NCI-H1092 treated with DMSO at 0.1 percent for 48 hours (cell line): Measurements from ENCODE around the gene PAX3.
"Not testable (repeated sequence)": the region's sequence is repeated elsewhere in the genome, so short reads cannot be mapped to it uniquely, and the experiment has no call there.

Experiments used
- DNase-seq: peaks from one replicate; lab custom pipeline; 2025; lab: John Stamatoyannopoulos, UW

Gene PAX3

DNA sequence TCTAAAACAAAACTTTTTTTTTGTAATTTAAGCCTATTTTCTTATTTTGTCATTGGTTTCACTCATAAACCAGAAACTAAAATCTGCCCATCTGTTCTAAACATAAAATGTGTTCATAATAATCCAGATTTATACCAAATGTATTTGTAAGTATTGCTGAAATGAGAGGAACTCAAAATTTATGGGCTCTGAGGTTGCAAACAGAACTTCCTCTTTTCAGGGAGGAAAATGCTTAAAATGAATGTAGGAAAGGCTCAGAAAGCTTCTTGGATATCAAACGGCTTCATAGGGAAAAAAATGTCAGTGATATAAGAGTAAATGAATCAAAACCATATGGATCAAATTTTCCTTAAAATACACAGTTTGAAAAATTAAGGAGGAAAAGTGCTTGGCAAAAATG lies 83.9 kb downstream of the PAX3 start:
- DNase-seq = no peak

DNA sequence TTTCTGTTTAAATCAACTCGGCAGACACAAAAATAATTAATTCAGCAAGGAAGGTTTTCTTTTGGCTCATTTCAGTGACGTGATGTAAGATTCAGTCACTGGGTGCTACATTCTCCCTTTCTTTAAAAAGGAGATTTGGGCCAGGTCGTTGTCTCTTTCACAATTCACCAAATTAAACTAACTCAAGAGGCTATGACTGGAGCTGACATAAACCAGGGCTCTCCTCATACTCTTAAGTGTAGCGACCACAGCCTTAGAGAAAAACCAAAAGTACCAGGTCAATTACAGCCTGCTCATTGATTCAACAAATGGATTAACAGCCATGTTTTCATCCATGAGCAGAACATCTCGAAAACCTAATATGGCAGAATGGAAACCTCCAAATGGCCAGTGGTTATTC lies 85.7 kb downstream of the PAX3 start:
- no peak for DNase-seq

DNA sequence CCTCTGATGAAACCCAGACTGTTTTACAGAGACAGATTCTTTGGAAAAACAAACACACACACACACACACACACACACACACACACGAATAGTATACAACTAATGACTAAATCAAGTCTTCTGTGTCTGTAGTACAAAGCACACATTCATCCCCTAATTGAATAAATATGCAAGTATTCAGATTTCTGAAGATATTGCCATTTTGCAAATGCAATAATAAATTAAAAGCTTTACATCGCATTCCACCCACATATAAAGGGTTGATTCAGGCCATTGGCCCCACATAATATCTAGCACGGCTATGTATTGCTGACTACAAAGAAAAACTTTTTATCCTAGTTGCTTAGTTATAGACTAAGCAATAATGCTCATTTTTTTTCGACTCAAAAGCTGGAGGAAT lies 86.2 kb downstream of the PAX3 start:
- no peak for DNase-seq

DNA sequence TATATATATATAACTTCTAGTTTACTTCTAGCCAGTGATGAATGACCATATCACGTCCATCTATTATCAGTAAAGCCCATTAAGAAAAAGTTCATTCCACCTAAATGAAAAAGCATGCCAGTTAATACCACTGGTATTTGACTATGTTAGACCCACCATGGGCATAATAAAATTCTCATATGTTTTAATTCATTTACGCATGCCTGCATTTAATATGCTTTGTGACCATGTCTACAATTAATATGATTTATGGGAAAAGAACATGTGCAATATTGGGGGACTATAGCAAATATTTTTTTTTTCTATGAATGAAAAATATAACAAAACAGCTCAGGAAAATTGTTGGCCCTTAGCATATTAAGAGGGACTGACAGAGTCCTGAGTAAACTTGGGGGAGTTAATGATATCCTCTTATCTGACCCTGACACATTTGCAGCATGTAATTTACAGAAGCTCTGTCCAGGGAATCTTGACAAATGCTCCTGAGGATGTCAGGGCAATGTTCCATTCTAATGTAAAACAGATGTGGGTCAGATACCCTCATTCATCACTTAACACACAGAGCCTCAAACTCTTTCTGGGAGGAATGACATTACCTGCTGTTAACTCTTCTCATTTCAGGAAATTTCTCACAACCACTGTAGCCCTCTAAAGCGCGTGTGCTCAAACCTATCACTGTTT lies 90.6 kb downstream of the PAX3 start:
- no peak for DNase-seq

DNA sequence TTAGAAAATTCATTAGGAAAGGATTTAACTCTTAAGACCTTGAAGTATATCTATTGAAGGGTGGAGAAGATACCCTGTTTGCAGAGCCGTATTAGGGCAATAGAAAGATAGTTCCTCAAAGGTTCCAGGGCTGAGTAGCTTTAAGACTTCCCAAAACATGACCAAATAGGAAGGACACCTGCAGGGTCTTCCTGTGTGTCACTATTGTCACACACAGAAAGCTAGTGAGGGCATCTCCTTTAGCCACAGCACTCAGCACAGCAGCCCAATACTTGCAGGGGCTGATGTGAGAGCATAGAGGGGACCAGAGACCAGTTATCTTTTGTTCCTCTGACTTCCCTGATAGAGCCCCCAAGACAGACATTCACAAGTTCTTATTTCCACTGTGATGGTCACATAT lies 93.7 kb downstream of the PAX3 start:
- DNase-seq = no peak

DNA sequence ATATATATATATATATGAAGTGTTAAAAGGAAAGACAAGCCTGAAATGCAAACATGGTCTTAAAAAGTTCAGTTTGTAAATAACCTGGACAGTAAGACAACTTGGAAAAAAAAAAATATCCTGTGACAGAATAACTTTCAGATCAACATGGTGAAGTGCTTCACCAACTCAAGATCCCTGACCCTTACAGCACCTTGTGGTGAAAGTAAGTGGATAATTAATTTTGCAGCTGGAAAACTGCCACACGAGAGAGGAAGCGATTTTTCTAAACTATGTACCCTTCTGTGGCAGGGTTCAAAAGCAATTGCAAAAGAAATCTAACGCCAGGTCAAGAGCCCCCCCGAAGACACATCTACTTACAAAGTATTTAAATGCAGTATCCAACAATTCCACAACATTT lies 95.8 kb downstream of the PAX3 start:
- DNase-seq = no peak

DNA sequence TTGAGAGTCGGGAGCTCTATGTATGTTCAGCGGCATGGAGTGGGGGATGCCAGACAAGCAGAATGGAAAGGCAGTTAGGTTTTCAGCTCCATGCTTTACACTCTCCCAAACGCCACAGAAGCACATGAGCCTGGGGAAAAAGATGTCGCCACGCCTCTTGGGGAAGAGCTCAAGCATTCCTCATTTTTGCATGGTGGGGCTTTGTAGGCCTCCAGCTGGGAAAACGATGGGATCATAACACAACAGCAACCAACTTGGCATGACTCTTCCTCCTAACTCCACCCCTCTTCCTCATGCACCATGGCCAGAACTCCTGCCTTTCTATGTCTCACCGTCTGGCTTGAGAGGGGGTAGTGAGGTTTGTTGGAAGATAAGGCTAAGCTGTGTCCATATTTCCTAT lies 102.6 kb downstream of the PAX3 start:
- DNase-seq = no peak

DNA sequence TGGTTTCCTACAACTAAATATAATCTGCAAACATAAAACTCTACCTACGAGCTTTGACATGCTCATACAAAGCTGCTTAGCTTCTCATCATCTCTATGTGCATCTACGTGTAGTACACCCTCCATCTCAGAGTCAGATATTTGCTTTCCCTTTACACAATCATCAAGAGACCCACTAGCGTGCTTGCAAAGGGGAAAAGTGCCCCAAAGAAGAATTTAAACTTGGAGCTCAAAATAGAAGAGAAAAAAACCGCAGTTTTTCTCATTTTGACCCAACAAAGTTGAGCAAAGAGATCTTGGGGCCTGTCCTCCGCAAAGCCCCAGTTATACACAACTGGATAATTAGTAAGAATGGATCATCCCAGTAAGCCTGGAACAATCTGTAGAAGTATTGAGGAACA lies 104.1 kb downstream of the PAX3 start:
- DNase-seq = no peak

DNA sequence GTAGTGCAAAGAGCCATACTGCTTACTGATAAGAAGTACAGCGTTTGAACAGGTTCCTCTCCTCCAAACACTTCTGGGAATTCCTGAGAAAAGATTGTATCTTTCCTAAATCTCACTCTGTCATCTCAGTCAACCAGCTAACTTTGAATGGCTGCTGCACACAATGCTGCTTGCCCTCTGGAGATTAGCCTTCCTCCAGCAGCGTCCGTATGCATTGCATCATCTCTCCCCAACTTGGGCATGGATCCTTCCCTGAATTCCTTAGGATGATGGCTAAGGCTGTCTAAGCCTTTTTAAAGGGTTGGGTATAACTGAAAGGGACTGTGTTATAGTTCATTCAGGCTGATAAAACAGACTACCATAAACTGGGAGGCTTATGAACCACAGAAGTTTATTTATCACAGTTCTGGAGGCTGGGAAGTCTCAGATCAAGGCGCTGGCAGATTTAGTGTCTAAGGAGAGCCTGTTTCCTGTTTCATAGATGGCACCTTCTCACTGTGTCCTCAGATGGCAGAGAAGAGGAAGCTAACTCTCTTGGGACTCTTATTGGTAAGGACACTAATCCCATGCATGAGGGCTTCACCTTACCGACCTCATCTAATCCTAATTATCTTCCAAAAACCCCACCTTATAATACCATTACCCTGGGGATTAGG lies 105.3 kb downstream of the PAX3 start:
- no peak for DNase-seq

DNA sequence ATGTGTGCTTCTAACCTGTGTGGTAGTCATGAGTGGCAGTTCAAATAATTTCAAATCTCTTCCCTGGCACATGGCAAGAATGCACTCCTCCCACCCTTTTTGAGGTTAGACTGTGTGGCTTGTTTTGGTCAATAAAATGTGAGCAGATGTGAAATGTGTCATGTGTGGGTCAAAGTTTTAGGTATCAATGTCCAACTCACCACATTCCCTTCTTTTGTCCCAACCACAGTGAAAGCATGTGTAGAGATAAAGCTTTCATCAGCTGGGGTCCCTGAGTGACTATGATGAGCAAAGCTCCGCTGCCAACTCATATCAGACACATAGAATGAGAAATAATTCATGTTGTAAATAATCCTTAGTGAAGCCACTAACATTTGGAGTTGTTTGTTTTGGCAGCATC lies 118.2 kb downstream of the PAX3 start:
- DNase-seq = no peak

DNA sequence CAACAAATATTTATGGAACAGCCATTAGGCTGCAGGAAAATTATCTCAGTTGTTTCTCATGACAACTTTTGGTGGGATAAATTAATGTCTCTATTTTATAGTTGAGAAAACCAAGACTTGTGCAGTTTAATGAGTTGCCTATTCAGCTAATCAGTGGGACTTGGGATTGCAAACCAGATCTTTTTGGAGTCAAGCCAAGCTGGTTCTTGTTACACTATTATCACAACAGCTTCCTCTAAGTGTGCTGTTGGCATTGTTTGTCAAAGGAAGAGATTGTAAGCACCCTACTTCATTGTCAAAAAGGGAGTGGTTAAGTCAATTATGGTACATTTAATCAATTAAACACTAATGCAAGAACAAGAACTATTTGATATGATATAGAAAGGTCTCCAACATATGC lies 119.2 kb downstream of the PAX3 start:
- DNase-seq = no peak

DNA sequence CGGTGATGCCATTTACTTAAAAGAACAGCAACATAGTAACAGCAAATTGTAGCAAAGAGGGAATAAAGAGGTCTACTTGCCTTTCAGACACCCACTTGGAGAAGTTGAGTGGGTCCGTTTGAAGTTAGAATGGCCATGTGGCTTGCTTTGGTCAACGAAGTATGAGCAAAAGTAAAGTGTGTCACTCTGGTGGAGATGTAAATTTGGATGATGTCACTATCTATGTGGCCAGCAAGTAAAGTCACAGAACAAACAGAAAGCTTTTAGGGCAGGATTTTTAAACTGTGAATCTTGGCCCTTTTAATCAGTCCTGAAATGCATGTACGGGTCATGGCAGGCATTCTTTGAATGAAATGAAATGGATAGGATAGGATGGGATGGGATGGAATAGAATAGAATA lies 120.3 kb downstream of the PAX3 start:
- DNase-seq = no peak

DNA sequence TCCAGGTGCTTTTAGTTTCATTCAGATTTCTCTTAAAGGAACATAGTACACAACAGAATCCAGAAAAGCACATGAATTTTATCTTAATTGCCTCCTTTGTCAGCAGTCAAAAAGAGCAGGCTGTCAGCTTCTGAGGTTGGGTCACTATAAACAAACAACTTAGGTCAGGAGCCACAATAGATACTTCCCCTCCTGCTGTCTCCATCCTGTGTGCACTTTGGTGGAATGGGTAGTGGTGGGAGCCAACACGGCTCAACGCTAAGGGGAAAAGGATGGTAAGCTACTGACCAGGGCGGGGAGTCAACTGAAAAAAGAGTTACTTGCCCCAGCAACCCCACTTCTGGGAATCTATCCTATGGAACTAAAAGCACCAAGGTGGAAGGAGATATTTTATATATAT lies 121.9 kb downstream of the PAX3 start:
- DNase-seq = no peak

DNA sequence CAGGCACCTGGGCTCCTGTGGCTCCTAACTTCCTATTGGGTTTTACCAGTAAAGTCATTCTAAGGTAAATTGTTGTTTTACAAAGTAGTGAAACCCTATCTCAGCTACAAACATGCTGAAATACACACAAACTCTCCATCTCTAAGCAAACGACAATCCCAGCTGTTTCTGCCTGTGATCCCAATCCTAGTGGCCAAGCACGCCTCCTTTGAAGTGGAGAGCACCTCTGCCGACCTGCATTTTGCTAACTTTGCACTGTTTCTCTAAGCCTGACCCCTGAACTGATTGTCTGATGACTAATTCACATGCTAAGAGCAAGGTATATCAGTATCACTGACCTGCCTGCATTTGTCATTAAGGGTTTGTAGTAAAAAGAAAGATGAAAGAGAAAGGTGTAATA lies 124.3 kb downstream of the PAX3 start:
- no peak for DNase-seq

DNA sequence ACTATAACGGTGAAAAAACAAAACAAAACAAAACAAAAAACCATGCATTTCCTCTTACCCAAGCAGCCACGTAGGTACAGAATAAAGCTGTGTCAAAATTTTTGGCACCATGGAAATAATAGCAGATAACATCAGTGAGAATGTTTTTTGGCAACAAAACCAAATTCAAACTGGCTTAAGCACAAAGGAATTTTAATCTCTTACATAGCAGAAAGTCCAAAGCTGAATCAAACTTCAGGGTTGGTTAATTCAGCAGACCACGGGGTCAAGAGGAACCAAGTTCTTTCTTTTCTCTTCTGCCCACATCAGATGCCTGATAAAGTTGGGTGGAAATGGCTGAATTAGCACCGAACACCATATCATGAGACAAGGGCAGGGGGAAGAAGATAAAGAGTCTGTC lies 129.5 kb downstream of the PAX3 start:
- no peak for DNase-seq

DNA sequence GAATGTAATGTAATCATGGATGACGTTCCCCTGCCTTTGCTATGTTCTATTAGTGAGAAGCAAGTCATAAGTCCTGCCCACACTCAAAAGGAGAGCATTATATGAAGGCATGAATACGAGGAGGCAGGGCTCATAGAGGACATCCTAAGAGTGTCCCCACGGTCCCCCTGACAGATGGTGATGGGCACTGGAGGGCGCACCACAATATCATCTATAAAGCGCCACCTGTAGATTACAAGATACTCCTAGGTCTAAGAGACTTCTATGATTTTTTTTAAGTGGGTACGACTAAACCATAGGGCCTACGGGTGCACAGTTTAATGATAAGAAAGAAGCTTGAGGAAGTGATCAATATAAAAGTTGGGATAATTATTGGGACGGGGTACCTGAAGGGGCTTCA lies 131.0 kb downstream of the PAX3 start:
- no peak for DNase-seq

DNA sequence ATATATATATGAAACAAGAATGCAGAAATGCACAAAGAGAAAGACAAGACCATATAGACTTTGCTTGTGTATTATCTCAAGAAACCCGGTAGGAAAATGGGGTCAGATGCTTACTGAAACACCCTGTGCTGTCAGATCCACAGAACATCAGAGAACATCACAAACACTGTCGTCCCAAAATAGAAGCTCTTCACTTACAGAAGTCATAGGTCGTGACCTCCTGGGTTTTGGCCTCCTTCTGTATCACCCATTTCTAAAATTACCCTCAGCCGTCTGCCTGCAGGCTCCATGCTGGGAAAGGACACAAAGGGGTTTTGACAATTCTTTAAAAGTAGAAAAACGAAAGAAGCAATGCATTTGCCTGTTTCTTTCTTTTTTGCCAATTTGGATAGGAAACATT lies 137.9 kb downstream of the PAX3 start:
- DNase-seq = no peak

DNA sequence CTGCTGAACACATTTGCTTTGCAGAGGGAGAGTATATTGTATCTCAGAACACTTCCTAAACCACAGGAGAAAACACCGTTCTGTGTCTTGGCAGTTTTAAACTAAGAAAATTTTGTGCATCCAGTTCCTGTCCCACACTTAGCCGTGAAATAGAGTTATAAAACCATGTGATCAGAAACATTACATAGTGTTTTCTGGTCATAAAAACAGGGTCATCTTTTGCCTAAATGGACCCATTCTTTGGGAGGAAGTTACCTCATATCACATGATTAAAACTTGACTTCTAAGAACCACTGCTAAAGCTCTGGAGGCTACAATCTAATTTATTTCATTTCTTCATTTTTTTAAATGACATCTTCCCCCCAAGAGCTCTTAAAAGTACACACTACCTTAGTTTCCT lies 138.7 kb downstream of the PAX3 start:
- no peak for DNase-seq

DNA sequence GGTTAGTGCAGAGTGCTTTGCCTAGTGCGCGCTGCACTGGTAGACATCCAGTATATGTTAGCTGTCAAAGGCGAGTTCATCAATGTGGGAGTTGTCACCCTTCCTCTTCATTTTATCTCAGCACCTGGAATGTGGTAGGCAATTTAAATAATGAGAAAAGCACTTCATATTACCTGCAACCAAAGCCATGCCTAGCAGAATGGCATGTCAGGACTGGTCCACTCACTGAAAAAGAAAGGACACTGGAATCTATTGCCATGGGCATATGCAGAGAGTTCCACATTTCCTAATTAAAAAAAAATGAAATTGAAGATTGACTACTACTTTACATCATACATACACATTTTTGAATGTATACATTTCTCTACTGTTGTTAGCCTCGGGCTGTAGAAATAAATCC lies 139.6 kb downstream of the PAX3 start:
- no peak for DNase-seq

DNA sequence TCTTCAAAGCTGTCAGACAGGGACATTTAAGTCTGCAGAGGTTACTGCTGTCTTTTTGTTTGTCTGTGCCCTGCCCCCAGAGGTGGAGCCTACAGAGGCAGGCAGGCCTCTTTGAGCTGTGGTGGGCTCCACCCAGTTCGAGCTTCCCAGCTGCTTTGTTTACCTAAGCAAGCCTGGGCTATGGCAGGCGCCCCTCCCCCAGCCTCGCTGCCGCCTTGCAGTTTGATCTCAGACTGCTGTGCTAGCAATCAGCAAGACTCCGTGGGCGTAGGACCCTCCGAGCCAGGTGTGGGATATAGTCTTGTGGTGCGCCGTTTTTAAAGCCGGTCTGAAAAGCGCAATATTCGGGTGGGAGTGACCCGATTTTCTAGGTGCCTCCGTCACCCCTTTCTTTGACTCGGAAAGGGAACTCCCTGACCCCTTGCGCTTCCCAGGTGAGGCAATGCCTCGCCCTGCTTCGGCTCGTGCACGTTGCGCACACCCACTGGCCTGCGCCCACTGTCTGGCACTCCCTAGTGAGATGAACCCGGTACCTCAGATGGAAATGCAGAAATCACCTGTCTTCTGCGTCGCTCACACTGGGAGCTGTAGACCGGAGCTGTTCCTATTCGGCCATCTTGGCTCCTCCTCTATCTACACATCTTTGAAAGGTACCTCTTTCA lies 143.7 kb downstream of the PAX3 start:
- not testable (repeated sequence) for DNase-seq
